NCI-H345 treated with DMSO at 0.1 percent for 48 hours (cell line): Measurements from ENCODE around the gene TNS3.
"Not testable (repeated sequence)": the region's sequence is repeated elsewhere in the genome, so short reads cannot be mapped to it uniquely, and the experiment has no call there.

ENCODE experiments used
- DNase-seq: peaks from one replicate; lab custom pipeline; 2025; ENCODE audit not compliant: unreplicated experiment; lab: John Stamatoyannopoulos, UW

Gene TNS3

GRCh38 chr7:47474937-47475879 lies 106.7 kb downstream of the TNS3 start:
- DNase-seq: no peak

- no peak for DNase-seq
Observed at GRCh38 chr7:47474211-47474936, 107.5 kb downstream of the TNS3 start.

DNA sequence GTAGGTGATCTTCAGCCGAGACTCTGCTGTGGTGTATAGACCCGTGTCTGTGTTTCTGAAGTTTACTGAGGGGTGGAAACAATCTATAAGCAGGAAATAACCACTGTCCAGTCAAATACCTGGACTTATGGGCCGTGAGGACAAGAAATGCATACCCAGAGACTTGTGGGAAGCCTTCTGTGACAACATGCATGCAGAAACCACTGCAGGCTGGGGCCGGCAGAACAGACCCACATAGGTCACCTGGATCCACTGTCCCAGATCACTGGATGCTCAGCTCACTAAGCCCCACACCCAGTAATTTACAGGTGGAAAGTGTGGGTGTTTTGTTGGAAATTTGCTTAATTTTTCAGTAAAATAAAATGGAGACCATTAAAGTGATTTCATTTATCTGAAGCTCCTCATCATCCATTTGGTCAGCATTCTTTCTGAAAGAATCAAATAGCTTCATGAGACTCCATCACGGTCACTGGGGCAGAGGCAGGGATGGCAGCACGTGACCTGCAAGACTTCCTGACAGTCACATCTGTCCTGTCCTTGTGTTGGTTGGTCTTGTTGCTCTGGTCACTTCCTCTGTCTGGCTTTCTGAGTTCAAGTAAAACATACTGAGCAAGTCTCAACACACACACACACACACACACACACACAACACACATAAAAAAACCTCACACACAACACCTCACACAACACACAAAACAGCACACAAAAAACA lies 108.3 kb downstream of the TNS3 start:
- DNase-seq: no peak

DNA sequence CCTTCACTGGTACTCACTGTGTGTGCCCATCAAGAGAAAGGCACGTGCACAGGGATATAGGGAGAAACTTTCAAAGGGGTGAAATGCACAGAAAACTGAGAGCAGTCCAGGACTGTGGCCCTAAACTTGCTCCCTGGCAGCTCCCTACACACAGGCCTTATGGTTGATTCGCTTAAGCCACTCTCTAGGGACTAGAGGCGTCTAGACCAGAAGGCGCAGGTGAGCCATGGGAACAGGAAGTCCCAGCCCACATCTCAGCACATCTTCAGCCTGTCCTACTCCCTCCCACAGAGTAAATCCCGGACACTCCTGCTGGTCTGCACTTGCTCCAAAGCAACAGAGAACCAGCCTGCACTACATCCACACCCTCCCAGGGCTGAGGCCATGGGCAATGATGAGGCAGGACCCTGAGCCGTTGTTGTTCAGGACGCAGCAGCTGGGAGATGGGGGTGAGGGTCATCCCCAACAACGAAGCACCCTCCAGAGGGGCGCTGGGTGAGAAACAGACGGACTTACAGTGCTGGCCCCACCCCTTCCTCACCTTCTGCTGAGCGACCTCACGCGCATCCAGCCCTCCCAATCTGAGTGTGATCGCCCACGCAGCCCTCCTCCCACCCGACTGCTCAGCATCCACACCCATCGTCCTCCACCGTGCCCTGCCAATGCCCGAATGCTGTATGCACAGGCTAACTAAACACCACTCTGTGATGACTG lies 109.3 kb downstream of the TNS3 start:
- DNase-seq: no peak

DNA sequence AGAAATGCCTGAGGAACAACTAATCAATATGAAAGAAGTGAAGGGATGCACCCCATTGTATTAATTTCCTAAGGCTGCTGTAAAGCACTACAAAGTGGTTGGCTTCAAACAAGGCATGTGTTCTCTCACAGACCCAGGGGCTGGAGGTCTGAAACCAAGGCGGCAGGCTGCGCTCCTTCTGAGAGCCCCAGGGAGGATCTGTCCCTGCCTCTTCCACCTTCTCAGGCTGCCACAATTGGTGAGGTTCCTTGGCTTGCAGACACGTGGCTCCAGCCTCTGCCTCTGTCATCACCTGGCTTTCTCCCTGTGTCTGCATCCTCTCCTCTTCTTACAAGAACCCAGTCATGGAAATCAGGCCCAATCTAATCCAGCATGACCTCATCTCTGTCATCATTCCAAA lies 110.1 kb downstream of the TNS3 start:
- DNase-seq: no peak

DNA sequence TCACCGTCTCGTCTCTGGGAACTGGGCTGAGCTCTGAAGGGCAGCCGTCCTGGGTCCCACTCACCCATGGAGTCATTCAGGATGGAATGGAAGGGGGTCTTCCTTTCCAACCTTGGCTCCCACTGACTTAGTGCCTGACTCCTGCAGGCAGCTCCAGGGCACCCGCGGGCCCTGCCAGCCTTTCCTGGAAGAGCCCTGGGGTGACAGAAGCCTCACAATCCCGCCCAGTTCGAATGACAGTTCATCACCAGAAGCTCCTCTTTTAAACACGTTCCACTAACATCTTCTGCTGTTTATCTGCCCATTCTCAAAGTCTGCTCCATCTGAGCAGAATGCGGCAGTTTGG lies 110.6 kb downstream of the TNS3 start:
- DNase-seq: no peak

DNA sequence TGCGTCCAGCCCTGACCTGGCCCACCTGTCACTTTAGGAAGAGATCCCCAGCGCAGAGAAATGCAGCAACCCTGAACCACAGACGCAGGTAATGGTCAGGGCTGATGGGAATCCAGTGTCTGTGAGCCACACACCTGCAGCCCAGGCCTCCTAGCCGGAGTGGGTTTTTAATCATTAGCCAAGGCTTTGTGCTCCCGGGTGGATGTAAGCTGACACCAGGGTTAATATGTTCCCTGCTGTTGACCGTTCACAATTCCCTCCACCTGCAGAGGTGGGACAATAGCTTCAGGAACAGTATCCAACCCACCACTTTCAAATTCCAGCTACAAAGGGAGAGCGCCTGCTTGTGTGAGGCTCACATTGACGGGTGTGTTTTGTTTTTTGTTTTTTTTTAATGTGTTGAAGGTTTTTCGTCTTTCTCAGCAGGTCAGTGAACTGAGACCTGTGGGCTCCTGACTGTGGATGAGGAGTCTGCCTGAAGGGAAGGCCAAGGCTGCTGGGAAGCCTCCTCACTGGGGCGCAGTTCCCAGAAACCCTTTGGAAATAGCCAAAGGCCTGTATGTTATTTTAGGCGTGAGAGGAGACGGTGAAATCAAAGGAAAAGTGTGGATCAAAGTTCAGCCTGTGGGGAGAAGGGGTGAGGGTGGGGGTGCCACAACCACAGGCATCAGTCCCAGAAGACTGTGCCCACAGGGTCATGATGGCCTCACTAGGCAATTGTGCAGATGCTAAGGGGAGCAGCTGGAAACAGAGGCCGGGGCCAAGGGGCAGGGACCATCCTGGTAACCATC lies 111.1 kb downstream of the TNS3 start:
- peak; percentile 87 for DNase-seq

GRCh38 chr7:47469846-47470245 lies 112.1 kb downstream of the TNS3 start:
- DNase-seq: not testable (repeated sequence)

GRCh38 chr7:47466832-47467231 lies 115.1 kb downstream of the TNS3 start:
- DNase-seq: no peak

DNA sequence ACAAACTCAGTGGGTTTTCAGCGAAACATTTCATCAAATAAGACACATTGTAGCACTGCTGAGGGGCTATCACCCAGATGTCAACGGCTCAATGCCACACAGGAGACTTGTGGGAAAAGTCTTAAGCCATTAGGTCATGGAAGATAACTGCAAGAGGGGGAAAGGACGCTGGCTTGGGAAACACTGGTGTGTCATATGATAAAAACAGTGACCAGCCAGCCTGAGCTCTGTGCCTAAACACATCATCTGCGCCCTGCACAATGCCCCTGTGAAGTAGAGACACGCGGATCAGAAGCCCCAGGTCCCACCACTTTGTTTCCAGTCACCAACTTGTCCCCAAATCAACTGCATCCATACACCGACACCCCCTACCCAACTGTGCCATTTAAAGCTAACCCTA lies 116.7 kb downstream of the TNS3 start:
- DNase-seq: no peak

GRCh38 chr7:47464266-47464665 lies 117.6 kb downstream of the TNS3 start:
- no peak for DNase-seq

GRCh38 chr7:47461746-47462145 lies 120.2 kb downstream of the TNS3 start:
- no peak for DNase-seq

DNA sequence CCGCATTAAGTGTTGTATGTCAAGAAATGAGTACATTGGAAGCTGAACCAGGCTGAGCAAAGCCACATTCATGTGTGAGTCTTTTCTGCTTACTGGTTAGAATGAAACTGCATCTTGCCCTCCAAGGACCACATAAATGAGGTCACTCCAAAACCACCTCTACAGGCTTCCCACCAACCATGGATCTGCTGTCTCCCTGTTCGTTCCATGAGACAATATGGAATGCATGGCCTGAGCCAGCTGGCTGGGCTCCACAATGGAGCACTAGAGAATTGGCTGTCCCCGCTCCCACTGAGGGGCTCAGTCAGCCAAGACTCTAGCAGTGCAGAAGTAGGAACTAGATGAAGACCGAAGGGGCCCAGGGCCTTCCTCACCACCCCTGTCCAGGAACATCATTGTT lies 120.8 kb downstream of the TNS3 start:
- no peak for DNase-seq

- peak; percentile 82 for DNase-seq
Observed at GRCh38 chr7:47460251-47460989, 121.5 kb downstream of the TNS3 start.

- no peak for DNase-seq
Observed at GRCh38 chr7:47458486-47458885, 123.4 kb downstream of the TNS3 start.

DNA sequence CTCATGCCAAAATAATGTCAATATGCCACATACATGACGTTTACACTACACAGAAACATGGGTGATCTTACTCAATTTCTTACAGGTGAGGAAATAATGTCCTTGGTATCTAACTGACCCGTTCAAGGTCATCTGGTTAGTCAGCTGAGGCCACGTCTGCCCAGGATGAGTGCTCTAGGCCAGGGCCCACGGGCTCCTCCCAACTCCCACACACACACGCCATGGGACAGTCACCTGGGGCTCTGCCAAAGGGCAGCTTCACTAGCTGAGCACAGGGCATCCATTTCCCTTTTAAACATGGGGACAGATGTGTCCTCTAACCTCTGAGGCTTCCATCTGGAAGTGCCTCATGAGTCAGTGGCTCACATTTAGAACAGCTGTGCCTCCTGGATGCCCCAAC lies 123.9 kb downstream of the TNS3 start:
- DNase-seq: no peak

- no peak for DNase-seq
Observed at GRCh38 chr7:47456210-47456955, 125.5 kb downstream of the TNS3 start.

DNA sequence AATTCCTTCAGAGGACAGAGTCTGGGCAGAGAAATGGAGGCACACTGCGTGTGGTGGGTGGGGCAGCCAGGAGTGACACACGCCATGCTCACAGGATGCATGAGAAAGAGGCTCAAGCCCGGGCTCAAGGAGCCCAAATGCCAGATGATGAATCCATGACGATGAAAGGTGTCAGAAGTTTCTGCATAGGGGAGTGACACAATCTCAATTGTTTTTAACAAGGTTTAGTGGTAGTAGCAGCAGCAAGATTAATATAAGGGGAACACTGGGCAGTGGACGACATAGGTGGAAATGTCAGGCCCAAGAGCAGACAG lies 126.1 kb downstream of the TNS3 start:
- no peak for DNase-seq
